ENCODE results near the gene WNT9B.

- TF ChIP-seq POLR2AphosphoS5 (IDR thresholded peaks at IDR 0.05; ENCODE audit: low read depth, low read length) (no peak), REST (IDR thresholded peaks at IDR 0.05; ENCODE audit: insufficient read depth in 1 of 2, low read depth in 2 of 2, low read length in 2 of 2) (no peak)
Observed at GRCh38 chr17:46928467-46929261, 77.3 kb downstream of the WNT9B start.
